ENCODE data around the gene PADI4. TPM values are rescaled to one million over a fixed set of nuclear protein-coding genes. Genes with fewer than 3 reads are reported as not detected.

Gene PADI4
- total RNA-seq, 3 donors from 2014 or later = 0.22 TPM; not detected in 2

- H3K36me3 ChIP-seq (ENCODE audit: low read depth) = no peaks in the 10 kb centered on the region
- no peak overlapping the region for H3K4me3 ChIP-seq
- ATAC-seq (no peak), DNase-seq (no peak)
- TF ChIP-seq CTCF (IDR thresholded peaks at IDR 0.05) = no peak
- H3K4me1 ChIP-seq (ENCODE audit: low read depth) = no peaks in the 10 kb centered on the region
- intact Hi-C loops (cut with DNase I, micrococcal nuclease) = no loop called here
- no peaks in the 10 kb centered on the region for H3K9me3 ChIP-seq
Measured at GRCh38 chr1:17346046-17346789, 38.2 kb downstream of the PADI4 start.

- Histone ChIP-seq H3K9me3 (no peaks in the 10 kb centered on the region), H3K36me3 (ENCODE audit: low read depth) (no peaks in the 10 kb centered on the region), H3K4me3 (no peak overlapping the region), H3K4me1 (ENCODE audit: low read depth) (no peaks in the 10 kb centered on the region)
- no peak for TF ChIP-seq CTCF (IDR thresholded peaks at IDR 0.05)
- ATAC-seq (peak; percentile 56), DNase-seq (peak in 1 of 3 donors; percentile 13)
- intact Hi-C loops (cut with DNase I, micrococcal nuclease) = no loop called here
Measured at GRCh38 chr1:17347769-17348592, 40.0 kb downstream of the PADI4 start.

- intact Hi-C loops (cut with DNase I, micrococcal nuclease) = no loop called here
- DNase-seq (peak in 1 of 3 donors; percentile 22), ATAC-seq (no peak)
- Histone ChIP-seq H3K36me3 (ENCODE audit: low read depth) (no peaks in the 10 kb centered on the region), H3K9me3 (no peaks in the 10 kb centered on the region), H3K4me1 (ENCODE audit: low read depth) (no peaks in the 10 kb centered on the region), H3K4me3 (no peak overlapping the region)
- no peak for TF ChIP-seq CTCF (IDR thresholded peaks at IDR 0.05)
Measured at GRCh38 chr1:17348593-17349234, 40.7 kb downstream of the PADI4 start.

GRCh38 chr1:17350083-17350482 lies 42.1 kb downstream of the PADI4 start:
- Histone ChIP-seq H3K4me3 (no peak overlapping the region), H3K9me3 (no peaks in the 10 kb centered on the region), H3K4me1 (ENCODE audit: low read depth) (no peaks in the 10 kb centered on the region), H3K36me3 (ENCODE audit: low read depth) (no peaks in the 10 kb centered on the region)
- intact Hi-C loops (cut with DNase I, micrococcal nuclease) = no loop called here
- no peak for TF ChIP-seq CTCF (IDR thresholded peaks at IDR 0.05)
- DNase-seq (peak in 1 of 3 donors; percentile 2), ATAC-seq (no peak)

GRCh38 chr1:17350928-17351446 lies 43.0 kb downstream of the PADI4 start:
- Histone ChIP-seq H3K9me3 (no peaks in the 10 kb centered on the region), H3K36me3 (ENCODE audit: low read depth) (no peaks in the 10 kb centered on the region), H3K4me3 (no peak overlapping the region), H3K4me1 (ENCODE audit: low read depth) (no peaks in the 10 kb centered on the region)
- no peak for TF ChIP-seq CTCF (IDR thresholded peaks at IDR 0.05)
- ATAC-seq = no peak
- intact Hi-C loops (cut with DNase I, micrococcal nuclease) = no loop called here
- DNase-seq = no peak
